Activated gamma-delta T cell (primary cell): ENCODE data around the gene HOXA10.

Source experiments
- DNase-seq: peaks from one replicate; lab custom pipeline; 2025; lab: John Stamatoyannopoulos, UW

HOXA10 gene

GRCh38 chr7:27179503-27180430 is 5.6 kb upstream of the HOXA10 start:
- peak; percentile 22 for DNase-seq

- no peak for DNase-seq
Measured at GRCh38 chr7:27179030-27179429, 4.9 kb upstream of the HOXA10 start.

- no peak for DNase-seq
Measured at GRCh38 chr7:27178366-27178765, 4.2 kb upstream of the HOXA10 start.

- no peak for DNase-seq
Measured at GRCh38 chr7:27177795-27178320, 3.7 kb upstream of the HOXA10 start.

- DNase-seq = no peak
Measured at GRCh38 chr7:27176962-27177794, 3.1 kb upstream of the HOXA10 start.

- DNase-seq = no peak
Measured at GRCh38 chr7:27176524-27176845, 2.4 kb upstream of the HOXA10 start.

- DNase-seq = no peak
Measured at GRCh38 chr7:27175626-27176523, 1.8 kb upstream of the HOXA10 start.

GRCh38 chr7:27174874-27175625 is 930 bp upstream of the HOXA10 start:
- DNase-seq = no peak

GRCh38 chr7:27173511-27173955 is 587 bp downstream of the HOXA10 start:
- DNase-seq = peak; percentile 29

- no peak for DNase-seq
Measured at GRCh38 chr7:27172823-27173510, 1.2 kb downstream of the HOXA10 start.

GRCh38 chr7:27172315-27172774 is 1.8 kb downstream of the HOXA10 start:
- DNase-seq = no peak

- DNase-seq = no peak
Measured at GRCh38 chr7:27171637-27172314, 2.3 kb downstream of the HOXA10 start.

GRCh38 chr7:27171325-27171636 is 2.8 kb downstream of the HOXA10 start:
- no peak for DNase-seq

GRCh38 chr7:27170426-27171324 is 3.4 kb downstream of the HOXA10 start:
- DNase-seq = no peak

- no peak for DNase-seq
Measured at GRCh38 chr7:27169658-27170425, 4.3 kb downstream of the HOXA10 start.

- DNase-seq = no peak
Measured at GRCh38 chr7:27168265-27168947, 5.7 kb downstream of the HOXA10 start.

- no peak for DNase-seq
Measured at GRCh38 chr7:27167916-27168264, 6.2 kb downstream of the HOXA10 start.
